GM21390 (cell line): ENCODE measurements around the gene TSC2.

Source experiments
- ATAC-seq: cut with Tn5 transposase; IDR thresholded peaks from one replicate; pipeline ENCODE4 v1.9.1; 2021; ENCODE audit not compliant: unreplicated experiment

The TSC2 gene

GRCh38 chr16:2083876-2084780 lies 36.3 kb downstream of the TSC2 start:
- ATAC-seq, result no peak

- no peak for ATAC-seq
Measured at GRCh38 chr16:2084895-2085625, 37.3 kb downstream of the TSC2 start.

GRCh38 chr16:2085669-2086068 lies 37.9 kb downstream of the TSC2 start:
- ATAC-seq, result no peak

GRCh38 chr16:2086106-2086742 lies 38.4 kb downstream of the TSC2 start:
- no peak for ATAC-seq

GRCh38 chr16:2086812-2087747 lies 39.3 kb downstream of the TSC2 start:
- no peak for ATAC-seq

GRCh38 chr16:2087748-2088631 lies 40.2 kb downstream of the TSC2 start:
- no peak for ATAC-seq

GRCh38 chr16:2088759-2089358 lies 41.1 kb downstream of the TSC2 start:
- ATAC-seq, result no peak

- no peak for ATAC-seq
Measured at GRCh38 chr16:2089706-2090480, 42.1 kb downstream of the TSC2 start.

- ATAC-seq, result no peak
Measured at GRCh38 chr16:2090481-2090776, 42.6 kb downstream of the TSC2 start.

GRCh38 chr16:2090777-2091546 lies 43.2 kb downstream of the TSC2 start:
- no peak for ATAC-seq

GRCh38 chr16:2091547-2092255 lies 43.9 kb downstream of the TSC2 start:
- ATAC-seq, result no peak

- ATAC-seq, result no peak
Measured at GRCh38 chr16:2092256-2092620, 44.5 kb downstream of the TSC2 start.

- ATAC-seq, result no peak
Measured at GRCh38 chr16:2092866-2093265, 45.1 kb downstream of the TSC2 start.

- ATAC-seq, result no peak
Measured at GRCh38 chr16:2093793-2094192, 46.0 kb downstream of the TSC2 start.

- ATAC-seq, result no peak
Measured at GRCh38 chr16:2095315-2095853, 47.6 kb downstream of the TSC2 start.

- no peak for ATAC-seq
Measured at GRCh38 chr16:2095918-2096582, 48.3 kb downstream of the TSC2 start.
